Amniotic stem cell (primary cell): ENCODE measurements around the gene OAT.

ENCODE experiments used
- DNase-seq: peaks from one replicate; lab custom pipeline; 2025; lab: John Stamatoyannopoulos, UW

OAT gene

DNA sequence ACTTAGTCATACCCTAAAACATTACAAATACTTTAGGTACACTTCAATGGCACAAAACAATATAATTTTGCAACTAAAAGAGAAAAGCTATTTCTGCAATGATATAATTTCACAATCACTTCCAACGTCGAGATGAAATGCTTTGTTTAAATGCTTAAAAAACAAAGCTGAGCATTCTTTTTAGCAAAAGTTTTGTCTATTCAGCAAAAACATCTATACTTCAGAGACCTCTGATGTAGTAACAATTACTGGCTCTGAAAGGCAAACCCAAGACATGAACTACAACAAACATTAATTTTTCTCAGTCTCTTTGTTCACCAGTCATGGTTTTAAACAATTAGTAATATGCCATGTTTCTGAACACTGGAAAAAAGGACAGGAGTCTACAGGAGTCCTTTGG lies 16.4 kb downstream of the OAT start:
- no peak for DNase-seq

DNA sequence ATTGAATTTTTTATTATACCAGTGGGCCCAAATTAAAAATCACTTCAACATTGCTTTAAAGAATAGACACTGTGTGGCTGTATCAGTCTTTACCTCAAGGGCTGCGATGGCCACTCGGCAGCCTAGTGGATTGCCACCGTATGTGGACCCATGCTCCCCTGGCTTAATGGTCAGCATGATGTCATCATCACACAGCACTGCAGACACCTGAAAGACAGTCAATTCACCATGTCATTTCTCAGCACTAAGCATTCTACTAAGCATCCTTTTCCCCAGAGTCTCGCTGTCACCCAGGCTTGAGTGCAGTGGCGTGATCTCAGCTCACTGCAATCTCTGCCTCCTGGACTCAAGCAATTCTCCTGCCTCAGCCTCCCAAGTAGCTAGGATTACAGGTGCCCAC lies 17.1 kb downstream of the OAT start:
- no peak for DNase-seq

DNA sequence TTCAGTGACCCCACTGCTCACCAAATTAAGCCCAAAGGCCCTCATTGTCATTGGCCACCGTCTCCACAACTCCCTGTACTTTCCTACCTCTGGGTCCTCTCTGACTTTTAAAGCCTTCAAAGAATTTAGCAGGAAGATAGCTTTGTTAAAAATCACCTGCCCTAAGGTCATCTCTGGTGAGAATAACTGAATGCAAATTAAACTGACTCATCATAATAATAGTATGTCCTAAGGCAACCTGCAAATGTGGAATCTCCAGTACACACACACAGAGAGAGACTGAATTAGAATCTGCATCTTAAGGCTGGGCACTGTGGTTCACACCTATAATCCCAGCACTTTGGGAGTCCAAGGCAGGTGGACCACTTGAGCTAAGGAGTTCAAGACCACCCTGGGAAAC lies 24.1 kb downstream of the OAT start:
- DNase-seq: no peak

DNA sequence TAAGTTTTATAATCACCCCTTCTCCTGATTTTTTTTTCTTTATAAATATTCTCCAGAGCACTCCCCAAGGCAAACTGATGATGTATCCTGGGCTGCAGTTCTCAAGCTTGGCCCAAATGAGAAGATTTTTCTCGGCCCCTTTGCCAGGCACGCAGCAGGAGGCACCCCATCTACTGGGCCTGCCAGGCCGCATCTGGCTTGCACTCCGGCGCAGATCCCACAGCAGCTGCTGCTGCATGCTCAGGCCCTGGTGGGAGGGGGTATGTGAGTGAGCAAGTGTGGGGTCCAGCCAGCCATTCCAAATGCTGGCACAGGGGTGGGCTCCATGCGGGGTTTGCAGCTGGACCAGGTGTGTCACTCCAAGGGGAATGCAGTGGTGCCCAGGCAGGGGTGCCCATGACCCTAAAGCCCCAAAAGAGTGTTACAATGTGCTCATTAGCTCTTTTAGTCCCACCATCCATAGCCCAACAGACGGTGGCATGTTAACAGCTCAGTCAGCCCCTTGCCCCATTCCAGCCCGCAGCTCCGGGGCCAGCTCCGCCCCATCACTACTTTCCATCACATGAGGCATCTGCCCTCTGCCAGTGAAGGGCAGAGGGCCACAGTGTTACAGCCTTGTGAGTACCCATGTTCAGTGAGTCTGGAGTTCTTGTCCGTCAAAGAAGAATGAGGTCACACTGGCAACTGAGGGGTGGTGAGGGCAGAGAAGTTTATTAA lies 25.9 kb downstream of the OAT start:
- DNase-seq: no peak

DNA sequence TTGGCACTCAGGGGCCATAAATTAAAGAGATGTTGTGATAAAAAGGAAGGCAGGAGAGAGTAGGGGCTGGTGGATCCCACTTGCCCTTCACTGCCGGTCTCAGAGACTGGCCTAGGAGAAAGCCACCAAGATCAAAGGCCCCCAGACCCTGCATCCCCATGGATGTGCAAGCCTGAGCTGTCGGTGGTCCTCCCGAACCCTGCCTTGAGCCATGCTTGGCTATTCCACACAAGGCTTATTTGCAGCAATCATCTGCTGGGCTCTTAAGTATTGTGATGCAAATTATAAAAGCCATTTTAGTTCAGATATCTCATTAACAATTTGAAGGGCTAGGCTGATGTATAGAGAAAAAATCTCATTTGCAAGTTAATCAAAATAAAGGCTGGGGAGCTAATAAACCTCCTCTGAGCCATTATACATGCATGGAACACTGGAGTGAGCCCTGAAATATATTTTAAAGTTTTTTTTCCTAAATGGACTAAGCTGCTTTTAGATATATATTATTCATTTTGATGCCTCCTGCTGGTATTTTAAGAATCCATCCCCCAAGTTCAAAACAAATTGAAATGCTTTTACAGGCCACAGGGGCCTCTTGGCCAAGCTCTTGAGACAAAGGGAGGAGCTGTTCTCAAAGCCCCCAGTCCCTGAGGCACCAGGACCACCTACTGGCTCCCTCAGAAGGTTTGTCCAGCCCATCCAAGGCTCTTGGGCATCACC lies 28.1 kb downstream of the OAT start:
- DNase-seq: no peak

DNA sequence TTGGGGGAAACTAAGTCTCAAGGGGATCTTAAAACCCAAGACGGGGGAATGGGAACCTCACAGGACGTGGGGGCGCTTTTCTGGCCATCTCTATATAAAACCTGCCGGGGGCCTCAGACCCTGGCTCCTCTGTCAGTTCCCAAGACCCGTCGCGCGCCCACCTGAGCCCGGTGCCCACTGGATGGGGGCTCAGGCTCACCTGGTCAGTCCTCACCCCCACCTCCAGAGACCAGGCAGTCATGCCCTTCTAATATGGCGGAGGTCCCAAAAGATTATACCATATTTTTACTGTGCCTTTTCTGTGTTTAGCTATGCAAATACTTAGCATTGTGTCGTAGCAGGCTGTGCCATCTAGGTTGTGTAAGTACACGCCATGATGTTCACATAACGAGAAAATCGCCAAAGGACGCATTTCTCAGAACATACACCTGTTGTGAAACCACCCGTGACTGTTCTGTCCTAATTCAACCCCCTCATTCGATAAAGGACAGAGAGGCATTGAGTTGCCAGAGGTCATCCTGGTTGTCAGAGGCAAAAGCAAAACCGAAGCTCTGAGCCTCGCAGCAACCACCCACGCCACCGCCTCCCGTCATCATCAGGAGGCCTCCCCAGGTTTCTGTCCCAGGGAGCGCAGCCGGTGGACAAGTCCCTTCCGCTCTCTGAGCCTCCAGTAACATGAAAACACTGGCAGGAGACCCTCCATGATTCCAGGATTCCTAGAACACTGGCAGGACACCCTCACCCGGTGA lies 28.9 kb downstream of the OAT start:
- no peak for DNase-seq

DNA sequence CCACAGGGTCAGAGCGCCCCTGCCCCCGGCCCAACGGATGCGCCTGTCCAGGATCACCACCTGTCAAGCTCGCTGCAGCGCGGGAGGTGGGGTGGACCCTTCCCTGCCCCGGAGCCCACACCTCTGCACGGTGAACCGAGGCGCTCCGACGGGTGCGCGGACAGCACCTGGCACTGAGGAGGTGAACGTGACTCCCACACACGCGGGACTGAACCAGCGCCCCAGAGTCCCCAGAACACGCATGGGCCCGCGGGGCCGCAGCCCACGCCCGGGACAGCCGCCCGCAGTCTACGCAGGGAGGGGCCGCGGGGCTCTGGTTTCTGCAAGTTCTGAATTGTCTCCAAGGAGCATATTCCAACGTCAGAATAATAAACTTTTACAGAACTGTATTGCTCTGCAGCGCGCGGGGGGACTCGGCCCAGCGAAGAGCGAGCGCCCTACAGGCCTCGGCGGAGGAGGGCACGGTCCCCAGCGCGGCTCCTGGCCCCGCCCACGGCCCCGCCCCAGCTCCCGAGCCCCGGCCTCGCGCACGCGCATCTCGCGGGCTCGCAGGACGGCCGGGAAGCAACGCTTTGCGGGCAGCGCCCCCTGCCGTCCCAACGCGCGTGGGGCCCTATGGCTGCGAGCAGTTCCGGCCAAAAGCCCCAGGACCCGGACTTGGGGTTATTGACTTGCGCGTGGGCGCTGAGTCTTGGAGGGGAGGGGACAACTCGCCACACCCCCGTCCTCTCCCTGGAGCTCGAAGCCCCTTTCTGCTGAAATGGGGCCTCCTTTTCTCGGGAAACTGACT lies 29.7 kb downstream of the OAT start:
- peak; percentile 57 for DNase-seq

DNA sequence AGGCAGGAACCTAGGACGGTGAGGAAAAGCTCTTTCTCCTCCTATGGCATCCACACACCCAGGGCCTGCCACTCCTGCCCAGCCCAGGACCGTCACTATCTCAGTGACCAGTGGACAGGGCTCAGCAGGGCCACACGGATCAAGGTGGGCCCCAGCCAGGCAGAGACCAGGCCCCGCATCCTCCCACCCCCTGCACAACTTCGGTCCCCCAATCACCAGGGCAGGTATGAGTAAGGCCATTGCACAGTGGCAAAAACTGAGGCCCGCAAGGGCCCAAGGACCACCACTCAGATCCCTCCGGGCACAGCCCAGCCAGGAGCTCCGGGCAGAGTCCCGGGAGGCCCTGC lies 30.3 kb downstream of the OAT start:
- no peak for DNase-seq

DNA sequence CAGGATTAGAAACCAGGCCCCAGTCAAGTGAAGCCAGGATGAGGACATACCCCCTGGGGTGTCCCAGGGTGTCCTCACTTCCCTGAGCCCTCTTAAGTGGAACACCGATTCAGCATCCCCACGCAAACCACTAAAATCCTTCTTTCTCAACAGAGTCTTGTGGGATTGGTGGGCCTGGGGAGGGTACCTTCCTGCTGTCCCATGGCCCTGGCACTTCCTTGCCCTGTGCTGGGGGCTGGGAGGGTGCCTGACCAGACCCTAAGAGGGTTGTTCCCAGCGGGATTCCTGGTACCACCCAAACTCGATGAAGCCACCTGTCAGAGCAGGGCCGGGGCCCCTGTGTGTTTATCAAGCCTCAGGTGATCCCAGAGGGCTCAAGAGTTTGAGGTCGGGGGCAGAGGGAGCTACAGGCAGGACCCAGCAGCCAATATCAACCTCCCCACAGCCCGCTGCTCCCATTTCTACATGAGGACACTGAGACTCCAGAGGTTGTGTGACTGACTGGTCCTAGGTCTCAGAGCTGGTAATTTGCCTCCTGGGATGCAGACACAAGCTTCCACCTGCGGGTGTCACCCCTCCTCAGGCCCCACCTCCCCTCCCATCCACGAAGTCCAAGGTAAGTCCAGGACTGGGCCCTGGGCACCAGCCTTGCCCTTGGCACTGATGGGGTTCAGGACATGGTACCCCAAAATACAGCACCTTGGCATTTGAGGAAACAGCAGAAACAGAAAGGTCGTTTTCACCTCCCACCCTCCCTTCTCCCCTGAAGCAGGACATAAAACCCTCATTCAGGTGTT lies 31.4 kb downstream of the OAT start:
- no peak for DNase-seq

DNA sequence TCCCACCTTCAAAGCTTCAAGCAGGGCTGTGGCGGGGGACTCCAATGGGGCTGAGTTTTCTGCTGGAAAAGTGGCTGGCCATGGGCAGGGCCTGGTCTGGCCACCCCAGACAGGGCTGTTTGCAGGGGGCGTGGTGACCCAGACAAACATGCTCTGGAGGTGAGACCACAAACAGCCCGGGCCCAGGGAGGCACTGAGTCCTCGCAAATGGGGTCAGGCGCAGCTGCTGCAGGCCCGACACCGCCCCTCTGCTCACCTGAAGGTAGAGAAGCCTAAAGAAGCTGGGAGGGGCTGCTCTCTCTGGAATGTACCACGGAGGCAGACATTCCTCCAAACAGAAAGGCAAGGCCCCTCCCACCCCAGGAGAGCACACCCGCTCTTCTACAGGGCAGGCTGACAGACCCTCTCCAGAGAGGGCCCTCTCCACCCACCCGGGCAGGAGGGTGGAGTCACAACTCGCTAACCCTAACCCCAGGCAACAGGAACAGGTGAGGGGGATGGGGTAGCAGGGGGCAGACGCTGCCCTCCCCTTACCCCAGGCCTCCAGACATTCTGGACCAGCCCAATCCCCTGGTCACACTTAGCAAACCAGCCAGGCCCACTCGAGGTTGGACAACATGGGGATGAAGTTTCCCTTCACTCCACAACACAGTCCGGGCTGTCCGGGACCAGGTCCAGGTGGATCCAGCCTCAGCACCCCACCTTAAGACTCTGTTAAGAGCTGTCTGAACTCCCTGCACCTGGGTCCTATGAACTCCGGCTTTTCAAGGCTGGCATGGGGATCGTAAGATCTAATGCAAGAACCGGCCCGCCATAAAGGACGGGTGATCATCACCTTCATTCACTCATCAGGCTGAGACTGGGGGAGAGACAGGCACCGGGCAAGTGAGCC lies 32.3 kb downstream of the OAT start:
- no peak for DNase-seq

DNA sequence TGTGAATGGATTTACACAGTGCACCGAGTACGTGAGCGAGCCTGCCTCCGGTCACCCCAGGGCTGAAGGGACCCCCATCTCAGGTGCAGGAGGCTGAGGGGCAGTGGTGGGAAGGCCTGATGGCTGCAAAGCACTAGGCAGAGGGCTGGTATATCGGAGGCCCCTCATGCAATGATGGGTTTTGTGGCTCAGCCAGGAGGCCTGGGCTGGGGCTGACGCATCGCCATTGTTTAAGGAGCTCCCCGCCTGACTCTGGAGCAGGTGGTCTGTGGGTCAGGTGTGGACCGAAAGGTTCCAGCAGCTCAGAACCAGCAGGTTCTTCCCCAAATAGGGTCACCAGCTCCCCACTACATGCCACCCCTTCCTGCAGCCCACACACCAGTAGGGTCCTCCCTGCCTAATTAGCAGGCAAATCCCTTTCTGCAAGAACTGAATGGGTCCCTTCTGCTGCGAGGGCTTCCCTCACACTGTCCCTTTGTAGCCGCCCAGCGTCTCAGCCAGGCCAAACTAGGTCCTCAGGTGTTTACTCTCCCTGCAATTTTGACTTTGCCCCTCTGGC lies 33.0 kb downstream of the OAT start:
- DNase-seq: no peak

DNA sequence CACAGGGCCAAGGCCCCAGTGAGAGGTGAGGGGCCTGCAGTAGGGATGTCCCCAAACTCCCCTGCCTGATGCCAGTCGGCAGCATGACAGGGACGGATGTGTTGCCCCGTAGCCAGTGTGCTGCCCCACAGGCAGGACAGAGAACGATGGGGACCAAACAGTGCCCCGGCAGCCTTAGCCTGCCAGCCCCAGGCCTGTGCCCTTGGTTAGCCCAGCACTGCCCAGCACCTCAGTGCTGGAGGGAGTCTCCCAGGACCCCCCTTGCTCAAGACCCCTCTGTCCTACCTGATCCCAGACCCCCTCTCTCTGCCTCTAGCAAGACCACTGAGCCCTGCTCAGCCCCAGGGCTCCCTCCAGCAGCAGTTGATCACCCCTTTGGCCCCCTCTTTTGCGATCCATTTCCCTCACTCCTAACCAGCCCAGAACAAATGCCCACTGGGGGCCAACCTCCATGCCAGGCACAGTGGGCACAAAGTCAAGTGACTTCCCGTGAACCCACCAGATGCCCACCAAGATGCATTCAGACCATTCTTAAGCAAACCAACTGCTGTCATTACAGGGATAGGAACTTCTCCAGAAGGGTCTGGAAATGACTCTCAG lies 34.0 kb downstream of the OAT start:
- no peak for DNase-seq

DNA sequence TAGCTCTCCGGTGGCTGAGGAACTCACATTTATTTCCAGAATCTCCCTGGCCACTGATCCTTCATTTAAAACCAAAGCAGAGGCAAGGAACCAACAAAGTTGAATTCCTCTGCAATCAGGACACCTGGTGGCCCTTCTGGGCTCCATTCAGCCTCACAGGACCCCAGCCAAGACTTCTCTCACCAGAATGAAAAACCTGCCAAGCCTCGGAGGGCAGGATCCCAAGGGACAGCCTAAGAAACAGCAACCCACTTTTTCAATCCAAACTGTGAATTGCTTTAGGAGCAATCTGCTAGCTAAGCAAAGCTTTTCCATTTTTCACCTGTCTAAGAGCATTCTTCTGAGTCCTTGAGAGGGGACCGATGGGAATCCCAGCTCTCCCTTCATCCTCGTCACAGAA lies 34.6 kb downstream of the OAT start:
- no peak for DNase-seq

DNA sequence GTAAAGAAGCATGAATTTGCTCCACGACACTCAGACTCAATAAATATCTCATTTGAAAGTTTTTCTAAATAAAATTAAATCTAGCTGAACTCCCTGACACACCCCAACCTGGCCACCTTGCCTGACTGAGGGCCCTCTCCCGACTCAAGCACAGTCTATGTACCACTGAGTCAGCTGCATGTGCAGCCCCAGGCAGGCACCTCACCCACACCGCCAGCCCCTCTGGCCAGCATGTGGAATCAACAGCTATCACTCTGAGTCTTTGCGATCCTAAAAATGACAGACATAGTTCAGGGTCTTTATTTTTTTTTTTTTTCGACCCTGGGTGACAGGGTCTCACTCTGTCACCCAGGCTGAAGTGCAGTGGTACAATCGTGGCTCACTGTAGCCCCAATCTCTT lies 35.2 kb downstream of the OAT start:
- no peak for DNase-seq

DNA sequence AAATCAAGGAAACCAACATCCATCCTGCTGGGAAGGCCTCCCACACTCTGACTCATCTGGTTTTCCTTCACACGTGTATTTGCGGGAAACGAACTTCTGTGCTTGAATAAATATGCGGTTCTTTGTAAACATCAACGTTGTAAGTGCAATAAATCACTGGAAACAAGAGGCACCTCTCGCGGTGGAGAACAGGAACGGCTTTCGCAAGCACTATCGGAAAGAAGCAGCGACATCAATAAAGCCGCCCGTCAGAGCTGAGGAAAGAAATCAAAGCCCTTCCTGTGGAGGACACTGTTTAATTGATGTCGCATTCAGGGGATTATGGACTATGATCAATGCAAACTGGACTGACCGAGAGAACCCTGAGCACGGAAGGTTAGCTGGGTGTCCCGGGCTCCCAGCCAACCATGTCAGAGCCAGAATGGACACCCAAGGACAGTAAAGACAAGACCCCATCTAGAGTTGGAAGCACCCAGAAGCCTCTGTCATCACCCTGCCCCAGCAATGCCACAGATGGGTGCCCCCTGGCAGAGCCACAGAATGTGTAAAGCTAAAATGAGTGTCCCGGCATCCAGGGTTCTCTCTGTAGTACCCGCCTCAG lies 37.6 kb downstream of the OAT start:
- DNase-seq: no peak

DNA sequence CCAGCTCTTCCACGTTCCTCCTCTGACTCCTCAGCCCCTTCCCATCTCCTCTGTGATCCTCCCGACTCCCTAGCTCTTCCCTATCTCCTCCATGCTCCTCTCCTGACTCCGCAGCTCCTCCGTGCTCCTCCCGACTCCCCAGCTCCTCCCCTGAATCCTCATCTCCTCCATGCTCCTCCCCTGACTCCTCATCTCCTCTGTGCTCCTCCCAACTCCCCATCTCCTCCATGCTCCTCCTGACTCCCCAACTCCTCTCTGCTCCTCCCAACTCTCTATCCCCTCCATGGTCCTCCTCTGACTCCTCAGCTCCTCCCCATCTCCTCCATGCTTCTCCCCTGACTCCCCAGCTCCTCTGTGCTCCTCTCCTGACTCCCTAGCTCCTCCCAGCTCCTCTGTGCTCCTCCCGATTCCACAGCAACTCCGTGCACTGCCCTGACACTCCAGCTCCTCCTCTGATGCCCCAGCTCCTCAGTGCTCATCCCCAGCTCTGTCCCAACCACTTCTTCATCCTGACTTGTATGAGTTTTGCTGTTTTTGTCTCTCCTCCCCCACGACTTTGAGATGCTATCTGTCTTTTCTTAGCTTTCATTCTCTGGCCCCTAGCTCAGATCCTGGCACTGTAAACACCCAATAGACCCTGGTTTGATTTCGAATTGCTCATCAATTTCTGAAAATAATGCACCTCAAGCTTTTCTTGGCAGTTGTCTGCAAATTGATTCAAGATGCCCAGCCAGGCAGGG lies 38.3 kb downstream of the OAT start:
- no peak for DNase-seq

DNA sequence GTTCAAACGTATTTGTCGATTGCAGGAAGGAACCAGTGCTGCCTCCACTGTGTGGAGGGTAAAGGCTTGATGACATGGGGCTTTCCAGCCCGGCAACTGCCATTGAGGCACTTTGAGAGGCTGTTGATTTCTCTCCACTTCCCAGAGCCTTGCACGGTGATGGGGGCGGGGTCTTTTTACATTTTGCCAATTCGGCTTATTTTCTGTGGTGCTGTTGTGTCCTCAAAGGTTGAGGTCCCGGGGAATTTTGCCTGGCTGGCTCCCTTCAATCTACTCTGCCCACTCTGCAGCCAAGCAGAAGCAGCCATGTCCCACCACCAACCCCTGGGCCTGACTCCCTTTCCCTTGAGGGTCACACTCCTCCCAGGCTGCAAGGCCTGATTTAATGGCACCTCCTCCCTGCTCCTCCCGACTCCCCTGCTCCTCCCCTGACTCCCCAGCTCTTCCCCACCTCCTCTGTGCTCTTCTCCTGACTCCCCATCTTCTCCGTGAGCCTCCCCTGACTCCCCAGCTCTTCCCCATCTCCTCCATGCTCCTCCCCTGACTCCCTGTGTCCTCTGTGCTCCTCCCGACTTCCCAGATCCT lies 39.0 kb downstream of the OAT start:
- no peak for DNase-seq

DNA sequence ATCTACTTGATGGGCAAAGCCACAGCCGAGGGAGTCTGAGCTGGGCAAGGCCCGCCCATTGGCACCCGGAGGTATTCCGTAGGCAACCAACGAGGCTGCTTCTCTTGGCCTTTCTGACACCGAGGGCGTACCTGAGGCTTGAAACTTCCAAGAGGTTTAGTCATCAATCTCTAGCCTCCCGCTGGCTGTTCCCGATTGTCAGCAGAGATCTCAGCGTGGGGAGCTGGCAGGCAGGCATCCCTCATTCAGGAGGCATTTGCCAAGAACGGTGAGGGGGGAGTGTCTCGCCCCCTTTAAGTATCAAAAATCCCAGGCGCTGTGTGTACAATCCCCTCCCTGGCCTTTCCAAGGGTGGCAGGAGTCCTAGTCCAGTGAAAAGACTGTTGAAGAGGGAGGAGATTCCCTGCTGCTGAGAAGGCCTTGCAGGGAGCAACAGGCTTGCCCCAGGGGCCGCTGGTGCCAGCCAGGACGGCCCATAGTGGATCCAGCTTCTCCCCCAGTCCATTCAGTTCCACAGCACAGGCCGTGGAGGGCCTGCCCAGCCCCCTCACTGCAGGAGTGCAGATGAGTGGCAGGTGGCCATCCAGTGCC lies 39.7 kb downstream of the OAT start:
- no peak for DNase-seq
